BE2C (cell line): ENCODE data around the gene APOBEC3A.

Experiments
- DNase-seq: peaks from one replicate; pipeline ENCODE4 v3.0.0-alpha.2; 2020
- H3K27me3 ChIP-seq: fragments of 250-450 bp; sonication (Bioruptor Pico); 2 replicates; pipeline ENCODE4 v1.5.1; 2020; ENCODE audit warnings: mild to moderate bottlenecking
- H3K36me3 ChIP-seq: fragments of 250-450 bp; sonication (Bioruptor Pico); 2 replicates; pipeline ENCODE4 v1.5.1; 2020; ENCODE audit warnings: mild to moderate bottlenecking
- H3K4me1 ChIP-seq: fragments of 250-450 bp; sonication (Bioruptor Pico); 2 replicates; pipeline ENCODE4 v1.5.1; 2020
- H3K4me3 ChIP-seq: 2 replicates; pipeline ENCODE4 v1.5.1; 2011; ENCODE audit warnings: low read depth, low read length
- H3K9me3 ChIP-seq: fragments of 250-450 bp; sonication (Bioruptor Pico); 2 replicates; pipeline ENCODE4 v1.5.1; 2020
- CTCF ChIP-seq: IDR thresholded peaks from 2 replicates; pipeline ENCODE4 v1.5.1; 2012; ENCODE audit warnings: mild to moderate bottlenecking, low read depth, low read length

Gene APOBEC3A

GRCh38 chr22:38966380-38966702, 8.9 kb downstream of the APOBEC3A start:
- no peak for DNase-seq
- H3K27me3 ChIP-seq, result peaks cover 3% of the 10 kb centered on the region

GRCh38 chr22:38966942-38967341, 9.5 kb downstream of the APOBEC3A start:
- Histone ChIP-seq H3K27me3 (peaks cover 5% of the 10 kb centered on the region), H3K36me3 (no peaks in the 10 kb centered on the region), H3K4me3 (no peak overlapping the region), H3K9me3 (no peaks in the 10 kb centered on the region), H3K4me1 (no peaks in the 10 kb centered on the region; the same call in 1 of the 2 replicates)
- no peak for TF ChIP-seq CTCF
- DNase-seq, result no peak

More at GRCh38 chr22:38966380-38966702, 8.9 kb downstream of the APOBEC3A start:
- TF ChIP-seq CTCF, result no peak
- H3K36me3 ChIP-seq, result no peaks in the 10 kb centered on the region
- H3K4me3 ChIP-seq, result no peak overlapping the region
- no peaks in the 10 kb centered on the region; the same call in 1 of the 2 replicates for H3K4me1 ChIP-seq
- H3K9me3 ChIP-seq, result no peaks in the 10 kb centered on the region

- no peaks in the 10 kb centered on the region; the same call in 1 of the 2 replicates for H3K4me1 ChIP-seq
- no peaks in the 10 kb centered on the region for H3K36me3 ChIP-seq
- no peak for TF ChIP-seq CTCF
- H3K9me3 ChIP-seq, result no peaks in the 10 kb centered on the region
- peaks cover 5% of the 10 kb centered on the region for H3K27me3 ChIP-seq
- no peak for DNase-seq
- H3K4me3 ChIP-seq, result no peak overlapping the region
Observed at GRCh38 chr22:38967451-38968450, 10.3 kb downstream of the APOBEC3A start.

- peaks cover 5% of the 10 kb centered on the region for H3K27me3 ChIP-seq
- no peak overlapping the region for H3K4me3 ChIP-seq
- DNase-seq, result no peak
- no peaks in the 10 kb centered on the region; the same call in 1 of the 2 replicates for H3K4me1 ChIP-seq
- no peak for TF ChIP-seq CTCF
- H3K9me3 ChIP-seq, result no peaks in the 10 kb centered on the region
- H3K36me3 ChIP-seq, result no peaks in the 10 kb centered on the region
Observed at GRCh38 chr22:38968801-38969200, 11.4 kb downstream of the APOBEC3A start.

GRCh38 chr22:38970551-38970950, 13.1 kb downstream of the APOBEC3A start:
- DNase-seq, result no peak
- no peaks in the 10 kb centered on the region; the same call in 1 of the 2 replicates for H3K4me1 ChIP-seq
- H3K27me3 ChIP-seq, result peaks cover 5% of the 10 kb centered on the region
- H3K36me3 ChIP-seq, result no peaks in the 10 kb centered on the region
- no peaks in the 10 kb centered on the region for H3K9me3 ChIP-seq
- no peak for TF ChIP-seq CTCF
- H3K4me3 ChIP-seq, result no peak overlapping the region

- peaks cover 5% of the 10 kb centered on the region for H3K27me3 ChIP-seq
- no peaks in the 10 kb centered on the region for H3K4me1 ChIP-seq
- H3K9me3 ChIP-seq, result no peaks in the 10 kb centered on the region
- no peak overlapping the region for H3K4me3 ChIP-seq
- no peak for TF ChIP-seq CTCF
- no peaks in the 10 kb centered on the region for H3K36me3 ChIP-seq
- no peak for DNase-seq
Observed at GRCh38 chr22:38971202-38971601, 13.8 kb downstream of the APOBEC3A start.
